NCI-H82 (cell line): Measurements from ENCODE around the gene RPS18.
"Not testable (repeated sequence)": the region's sequence is repeated elsewhere in the genome, so short reads cannot be mapped to it uniquely, and the experiment has no call there.

Experiments used
- DNase-seq: peaks from one replicate; lab custom pipeline; 2025; lab: John Stamatoyannopoulos, UW

RPS18 gene

GRCh38 chr6:33272275-33273128 lies 627 bp downstream of the RPS18 start:
- peak; percentile 65 for DNase-seq

DNA sequence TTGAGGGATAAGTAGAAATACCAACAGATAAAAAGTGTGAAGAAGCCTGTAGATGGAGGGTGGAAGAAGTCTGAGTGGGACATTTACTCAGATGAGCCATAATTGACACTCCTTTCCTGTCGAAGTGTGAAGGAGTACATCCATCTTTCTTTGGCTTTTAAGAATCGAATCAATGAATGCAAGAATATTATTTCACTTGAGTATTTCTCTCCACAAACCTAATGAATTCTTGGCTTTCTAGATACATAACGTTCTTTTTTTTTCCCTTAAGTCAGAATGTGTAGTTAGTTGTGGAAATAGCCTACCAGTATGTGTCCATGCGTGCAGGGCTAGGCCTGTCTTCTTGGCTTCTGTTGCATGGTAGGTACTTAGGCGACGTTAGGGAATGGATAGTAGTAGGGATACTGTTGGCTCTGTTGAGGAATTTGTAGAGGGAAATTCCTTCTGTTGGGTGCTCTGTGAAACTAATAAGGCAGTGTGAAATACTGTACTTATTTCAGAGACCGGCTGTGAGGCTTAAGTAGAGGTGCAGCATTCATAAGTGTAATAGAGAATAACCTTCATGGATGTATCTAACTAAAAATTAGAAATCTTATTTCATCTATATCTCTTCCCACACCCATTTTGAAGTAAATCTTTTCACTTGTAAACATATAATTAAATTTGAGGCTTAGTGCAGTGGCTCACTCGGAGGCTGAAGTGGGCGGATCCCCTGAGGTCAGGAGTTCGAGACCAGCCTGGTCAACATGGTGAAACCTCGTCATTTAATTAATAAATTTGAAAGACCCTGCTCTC lies 1.5 kb downstream of the RPS18 start:
- DNase-seq, result no peak

DNA sequence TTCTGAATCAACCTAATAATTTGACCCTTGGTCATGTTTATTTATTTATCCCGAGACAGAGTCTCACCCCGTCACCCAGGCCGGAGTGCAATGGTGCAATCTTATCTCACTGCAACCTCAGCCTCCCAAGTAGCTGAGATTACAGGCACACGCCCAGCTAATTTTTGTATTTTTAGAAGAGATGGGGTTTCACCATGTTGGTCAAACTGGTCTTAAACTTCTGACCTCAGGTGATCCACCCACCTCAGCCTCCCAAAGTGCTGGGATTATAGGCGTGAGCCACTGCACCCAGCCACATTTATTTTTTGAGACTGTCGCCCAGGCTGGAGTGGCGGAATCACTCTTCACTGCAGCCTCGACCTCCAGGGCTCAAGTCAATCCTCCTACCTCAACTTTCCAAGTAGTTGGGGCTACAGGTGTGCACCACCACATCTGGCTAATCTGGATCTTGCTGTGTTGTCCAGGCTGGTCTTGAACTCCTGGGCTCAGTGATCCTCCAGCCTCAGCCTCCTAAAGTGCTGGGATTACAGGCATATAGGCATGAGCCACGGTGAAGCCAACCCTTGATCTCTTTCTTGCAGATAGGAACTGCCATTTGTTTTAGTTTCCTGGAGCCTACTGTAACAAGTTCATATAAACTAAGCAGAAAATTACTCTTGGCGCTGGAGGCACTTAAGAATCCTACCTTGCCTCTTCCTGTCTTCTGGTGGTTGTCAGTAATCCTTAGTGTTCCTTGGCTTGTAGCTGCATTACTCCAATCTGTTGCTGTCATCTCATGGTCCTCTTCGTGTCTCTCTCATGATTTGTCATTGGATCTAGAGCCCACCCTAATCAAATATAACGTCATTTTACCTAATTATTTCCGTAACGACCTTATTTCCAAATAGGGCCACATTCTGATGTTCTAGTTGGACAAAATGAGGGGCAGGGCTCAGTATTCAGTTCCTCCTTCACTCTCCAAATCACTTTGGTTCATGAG lies 2.3 kb downstream of the RPS18 start:
- DNase-seq, result peak; percentile 28

DNA sequence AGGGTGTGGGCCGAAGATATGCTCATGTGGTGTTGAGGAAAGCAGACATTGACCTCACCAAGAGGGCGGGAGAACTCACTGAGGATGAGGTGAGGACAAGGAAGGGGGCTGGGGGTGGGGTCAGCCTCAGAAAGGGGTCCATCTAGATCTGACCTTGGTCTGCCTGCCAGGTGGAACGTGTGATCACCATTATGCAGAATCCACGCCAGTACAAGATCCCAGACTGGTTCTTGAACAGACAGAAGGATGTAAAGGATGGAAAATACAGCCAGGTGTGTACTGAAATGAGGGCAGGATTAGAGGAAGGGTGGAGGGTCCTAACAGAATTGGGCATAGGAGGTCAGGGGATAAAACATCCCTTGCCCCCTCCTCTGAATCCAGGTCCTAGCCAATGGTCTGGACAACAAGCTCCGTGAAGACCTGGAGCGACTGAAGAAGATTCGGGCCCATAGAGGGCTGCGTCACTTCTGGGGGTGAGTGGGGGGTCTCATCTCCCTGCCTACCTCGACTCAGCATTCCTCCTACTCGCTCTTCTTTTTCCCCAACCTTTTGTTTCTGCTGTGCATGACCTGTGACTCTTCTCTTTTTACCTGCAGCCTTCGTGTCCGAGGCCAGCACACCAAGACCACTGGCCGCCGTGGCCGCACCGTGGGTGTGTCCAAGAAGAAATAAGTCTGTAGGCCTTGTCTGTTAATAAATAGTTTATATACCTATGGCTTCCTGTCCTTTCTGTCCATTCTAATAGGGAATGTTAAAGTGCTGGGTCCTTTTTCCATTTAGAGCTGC lies 4.1 kb downstream of the RPS18 start:
- peak; percentile 54 for DNase-seq

DNA sequence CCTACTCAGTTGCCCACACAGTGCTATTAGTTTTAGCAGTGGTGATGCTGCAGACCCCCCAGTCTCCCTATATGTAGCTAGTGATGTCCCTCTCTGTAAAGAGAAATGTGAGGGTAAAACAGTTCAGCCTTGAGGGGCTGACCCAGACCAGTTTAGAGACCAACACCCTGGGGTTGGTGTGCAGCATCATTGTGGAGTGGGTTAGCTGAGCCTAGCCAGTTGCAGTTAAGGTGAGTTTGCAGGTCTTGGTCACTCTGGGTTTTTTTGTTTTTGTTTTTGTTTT lies 4.6 kb downstream of the RPS18 start:
- DNase-seq, result peak; percentile 71

- peak; percentile 95 for DNase-seq
Measured at GRCh38 chr6:33276864-33277662, 5.2 kb downstream of the RPS18 start, which contains the start of gene B3GALT4. Gene B3GALT4, plus strand, starts transcription at chr6:33277123. Its CDS starts 297 bp downstream, at chr6:33277420.

DNA sequence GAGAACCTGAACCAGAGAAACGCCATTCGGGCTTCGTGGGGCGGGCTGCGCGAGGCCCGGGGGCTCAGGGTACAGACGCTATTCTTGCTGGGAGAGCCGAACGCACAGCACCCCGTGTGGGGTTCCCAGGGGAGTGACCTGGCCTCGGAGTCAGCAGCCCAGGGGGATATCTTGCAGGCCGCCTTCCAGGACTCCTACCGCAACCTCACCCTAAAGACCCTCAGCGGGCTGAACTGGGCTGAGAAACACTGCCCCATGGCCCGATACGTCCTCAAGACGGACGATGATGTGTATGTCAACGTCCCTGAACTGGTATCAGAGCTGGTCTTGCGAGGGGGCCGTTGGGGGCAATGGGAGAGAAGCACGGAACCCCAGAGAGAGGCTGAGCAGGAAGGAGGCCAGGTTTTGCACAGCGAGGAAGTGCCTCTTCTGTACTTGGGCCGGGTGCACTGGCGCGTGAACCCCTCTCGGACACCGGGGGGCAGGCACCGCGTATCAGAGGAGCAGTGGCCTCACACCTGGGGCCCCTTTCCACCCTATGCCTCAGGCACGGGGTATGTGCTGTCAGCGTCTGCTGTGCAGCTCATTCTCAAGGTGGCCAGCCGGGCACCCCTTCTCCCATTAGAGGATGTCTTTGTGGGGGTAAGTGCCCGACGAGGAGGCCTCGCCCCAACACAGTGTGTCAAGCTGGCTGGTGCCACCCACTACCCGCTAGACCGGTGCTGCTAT lies 6.0 kb downstream of the RPS18 start:
- no peak for DNase-seq

GRCh38 chr6:33278392-33278741 lies 6.5 kb downstream of the RPS18 start:
- no peak for DNase-seq

DNA sequence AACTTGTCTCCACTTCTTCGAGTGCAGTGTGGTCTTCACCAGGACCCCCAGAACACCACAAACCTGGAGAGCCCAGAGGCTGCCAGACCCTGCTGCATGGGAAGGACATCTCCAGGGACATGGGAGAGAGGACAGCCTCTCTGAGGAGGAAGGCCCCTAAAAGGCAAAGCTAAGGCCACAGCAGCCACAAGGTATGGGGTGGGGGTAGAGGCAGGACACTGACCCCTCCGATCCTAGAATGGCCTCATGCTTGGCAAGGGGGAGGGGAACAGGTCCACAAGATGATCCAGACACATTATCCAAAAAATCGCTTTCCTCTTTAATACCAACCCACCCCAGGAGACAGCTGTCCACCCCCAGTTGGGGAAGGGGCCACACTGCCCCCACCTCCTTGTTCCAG lies 6.9 kb downstream of the RPS18 start:
- DNase-seq, result no peak

DNA sequence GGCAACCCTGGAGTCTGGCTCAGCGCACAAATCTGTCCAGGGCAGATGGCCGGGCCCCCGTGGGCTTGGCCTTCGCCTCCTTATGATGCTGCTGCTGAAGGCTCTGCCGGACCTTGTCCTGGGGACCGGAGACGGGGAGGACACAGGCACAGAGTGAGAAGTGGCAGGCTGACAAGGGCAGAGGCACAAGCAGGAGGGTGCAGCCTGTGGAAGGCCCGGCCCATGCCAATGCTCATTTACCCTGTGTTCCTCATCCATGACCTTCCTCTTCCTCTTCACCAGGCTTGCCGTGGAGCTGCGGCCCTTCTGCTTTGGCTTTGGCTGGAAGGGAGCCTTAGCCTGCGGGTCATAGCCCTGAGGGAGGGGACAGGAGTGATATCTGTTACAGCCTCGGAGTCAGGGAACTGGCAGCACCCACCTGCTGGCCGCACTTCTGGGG lies 7.4 kb downstream of the RPS18 start:
- no peak for DNase-seq

GRCh38 chr6:33279971-33280511 lies 8.2 kb downstream of the RPS18 start:
- peak; percentile 92 for DNase-seq

DNA sequence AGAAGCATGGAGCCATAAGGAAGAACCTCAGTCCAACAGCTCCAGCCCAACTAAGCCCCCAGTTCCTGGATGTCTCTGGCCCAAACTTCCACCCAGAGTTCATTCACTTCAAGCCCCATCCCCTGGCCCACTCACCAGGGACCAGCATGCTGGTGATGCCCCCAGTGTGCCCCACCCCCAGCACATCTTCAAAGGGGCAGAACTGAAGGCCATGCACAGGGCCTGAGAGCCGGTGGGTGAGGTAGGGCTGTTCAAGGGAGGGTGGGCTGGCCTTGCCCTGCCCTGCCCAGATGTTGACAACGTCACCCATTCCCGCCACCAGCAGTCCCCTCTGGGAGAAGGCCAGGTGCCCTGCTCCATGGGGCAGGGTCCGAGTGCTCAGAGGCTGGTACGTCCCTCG lies 8.7 kb downstream of the RPS18 start:
- DNase-seq, result no peak

DNA sequence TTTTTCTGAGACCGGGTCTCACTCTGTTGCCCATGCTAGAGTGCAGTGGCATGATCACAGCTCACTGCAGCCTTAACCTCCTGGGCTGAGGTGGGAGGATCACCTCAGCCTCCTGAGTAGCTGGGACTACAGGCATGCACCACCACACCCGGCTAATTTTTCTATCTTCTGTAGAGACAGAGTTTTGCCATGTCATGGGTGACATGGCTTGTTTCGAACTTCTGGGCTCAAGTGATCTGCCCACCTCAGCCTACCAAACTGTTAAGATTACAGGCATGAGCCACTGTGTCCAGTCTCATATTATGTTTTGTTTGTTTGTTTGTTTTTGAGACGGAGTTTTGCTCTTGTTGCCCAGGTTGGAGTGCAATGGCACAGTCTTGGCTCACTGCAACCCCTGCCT lies 13.3 kb downstream of the RPS18 start:
- not testable (repeated sequence) for DNase-seq

GRCh38 chr6:33286946-33287914 lies 15.4 kb downstream of the RPS18 start:
- no peak for DNase-seq

GRCh38 chr6:33288141-33288920 lies 16.5 kb downstream of the RPS18 start:
- no peak for DNase-seq

GRCh38 chr6:33288921-33289783 lies 17.3 kb downstream of the RPS18 start, which contains the start of the genes PFDN6 and WDR46:
Gene PFDN6, plus strand, starts transcription at chr6:33289601. Its CDS starts 256 bp downstream, at chr6:33289857.
Gene WDR46, minus strand, starts transcription at chr6:33289239. Its CDS starts 69 bp downstream, at chr6:33289170.
- DNase-seq, result peak; percentile 94
